H1 (cell line): ENCODE measurements around the gene ZNF705A. TPM values are rescaled to one million over a fixed set of nuclear protein-coding genes. Genes with fewer than 3 reads are reported as not detected.

Experiments
- CHD1 ChIP-seq: IDR thresholded peaks from 2 replicates; pipeline ENCODE4 v1.6.1; 2012; ENCODE audit warnings: low read depth, low read length, improper control_type of control experiment
- EZH2 ChIP-seq: fragments of 200-600 bp; sonication (generic); IDR thresholded peaks from 2 replicates; pipeline ENCODE4 v1.7.1; 2012; ENCODE audit warnings: low read depth, mild to moderate bottlenecking, moderate library complexity, low read length, inconsistent platforms; ENCODE audit not compliant: severe bottlenecking
- JUN ChIP-seq: IDR thresholded peaks from 2 replicates; pipeline ENCODE4 v1.6.1; 2011; ENCODE audit warnings: low read depth, mild to moderate bottlenecking, improper control_type of control experiment, low read length
- NANOG ChIP-seq: IDR thresholded peaks from 2 replicates; pipeline ENCODE4 v1.6.1; 2011; ENCODE audit warnings: low read length, low read depth, mild to moderate bottlenecking, inconsistent platforms; ENCODE audit not compliant: insufficient read depth, poor library complexity, severe bottlenecking
- PHF8 ChIP-seq: fragments of 200-600 bp; sonication (generic); conservative IDR thresholded peaks from 2 replicates; pipeline ENCODE4 v1.7.1; 2012; ENCODE audit warnings: low read depth, mild to moderate bottlenecking, inconsistent platforms, low read length, moderate library complexity
- polyA plus RNA-seq, 7 experiments: library from polyadenylated mRNA; depleted of rRNA in 3 of 7; stranded (reverse) in 5 of 7; unstranded in 2 of 7; fragments of >200 nt in 5 of 7; fragments of 200-250 nt in 2 of 7; gene quantifications; 1 replicate in 5 of 7; 2 replicates in 1 of 7; 4 replicates in 1 of 7; pipeline versions ENCODE4 v1.2.1 to v1.2.3, GENCODE V29; 2011 to 2013; ENCODE audit warnings: missing spikeins in 2 of 7, mixed read lengths in 2 of 7
- total RNA-seq: library from RNA; stranded (reverse); fragmentation: NEBNext Ultra II Directional; extraction: Animal tissue kit (Norgen Biotek cat#: 25700); gene quantifications from 2 replicates; pipeline ENCODE4 v1.2.1, GENCODE V29; 2021

The ZNF705A gene
- total and polyA plus RNA-seq, 2 of the 8 experiments (the other 6 are each of a cell fraction or from before 2014, with no cell fraction given) = not detected

GRCh38 chr12:8156845-8157244, at the start of gene ZNF705A (continued):
- TF ChIP-seq NANOG (no peak), CHD1 (no peak), EZH2 (no peak), JUN (no peak), PHF8 (no peak)
